NCI-H128 (cell line): ENCODE data around the gene CENPT.
"Not testable (repeated sequence)": the region's sequence is repeated elsewhere in the genome, so short reads cannot be mapped to it uniquely, and the experiment has no call there.

Experiments
- DNase-seq: peaks from one replicate; lab custom pipeline; 2025; ENCODE audit not compliant: unreplicated experiment; lab: John Stamatoyannopoulos, UW

CENPT gene

DNA sequence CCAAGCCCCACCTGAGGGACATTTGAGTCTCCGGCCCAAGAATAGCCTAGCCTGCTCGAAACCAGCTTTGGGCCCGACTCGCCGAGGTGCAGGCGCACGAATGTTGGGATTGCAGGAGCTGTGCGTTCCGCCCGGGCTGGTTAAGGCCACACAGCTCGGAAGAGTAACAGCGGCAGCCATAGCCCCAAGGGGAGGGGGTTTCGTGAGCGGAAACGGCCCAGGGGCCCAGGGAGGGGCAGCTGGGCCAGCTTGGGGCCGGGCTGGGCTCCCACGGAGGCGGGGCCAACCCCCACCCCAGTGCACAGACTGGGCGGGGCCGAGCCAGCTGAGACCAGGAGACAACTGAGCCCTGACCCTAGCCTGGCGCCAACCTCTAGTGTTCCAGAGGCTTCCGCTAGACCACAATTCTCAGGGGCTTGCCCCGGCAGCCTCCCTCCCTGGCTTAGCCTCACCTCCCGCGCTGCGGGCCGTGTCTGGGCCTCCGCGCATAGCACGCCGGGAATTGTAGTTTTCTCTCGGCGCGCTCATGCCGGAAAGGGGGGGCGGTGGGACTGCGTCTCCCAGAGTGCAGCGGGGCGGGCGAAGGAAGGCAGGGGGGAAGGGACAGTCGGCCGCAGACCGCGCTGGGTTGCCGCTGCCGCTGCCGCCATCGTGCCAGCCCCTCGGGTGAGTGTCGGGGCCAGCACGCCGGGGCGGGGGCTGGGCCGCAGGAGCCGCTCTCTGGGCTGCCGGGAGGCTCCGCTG is 1.0 kb downstream of the CENPT start, which contains the start of gene NUTF2:
Gene NUTF2 (plus strand): TSS at position 614 of the 744 bp plus-strand sequence. CDS start 18,198 bp downstream, outside the sequence.
- DNase-seq, result peak; percentile 79

DNA sequence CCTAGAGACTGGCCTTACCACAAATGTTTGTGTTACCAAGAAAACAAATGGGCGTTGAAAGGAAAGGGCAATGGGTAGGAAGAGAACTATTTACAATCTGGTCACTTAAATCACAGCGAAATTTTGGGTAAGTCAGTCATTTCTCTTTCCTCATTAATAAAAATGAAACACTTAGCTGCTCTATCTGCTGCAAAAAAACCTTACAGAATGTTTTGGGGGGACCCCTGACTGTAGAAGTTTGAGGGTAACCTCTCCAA is 1.5 kb downstream of the CENPT start:
- no peak for DNase-seq

DNA sequence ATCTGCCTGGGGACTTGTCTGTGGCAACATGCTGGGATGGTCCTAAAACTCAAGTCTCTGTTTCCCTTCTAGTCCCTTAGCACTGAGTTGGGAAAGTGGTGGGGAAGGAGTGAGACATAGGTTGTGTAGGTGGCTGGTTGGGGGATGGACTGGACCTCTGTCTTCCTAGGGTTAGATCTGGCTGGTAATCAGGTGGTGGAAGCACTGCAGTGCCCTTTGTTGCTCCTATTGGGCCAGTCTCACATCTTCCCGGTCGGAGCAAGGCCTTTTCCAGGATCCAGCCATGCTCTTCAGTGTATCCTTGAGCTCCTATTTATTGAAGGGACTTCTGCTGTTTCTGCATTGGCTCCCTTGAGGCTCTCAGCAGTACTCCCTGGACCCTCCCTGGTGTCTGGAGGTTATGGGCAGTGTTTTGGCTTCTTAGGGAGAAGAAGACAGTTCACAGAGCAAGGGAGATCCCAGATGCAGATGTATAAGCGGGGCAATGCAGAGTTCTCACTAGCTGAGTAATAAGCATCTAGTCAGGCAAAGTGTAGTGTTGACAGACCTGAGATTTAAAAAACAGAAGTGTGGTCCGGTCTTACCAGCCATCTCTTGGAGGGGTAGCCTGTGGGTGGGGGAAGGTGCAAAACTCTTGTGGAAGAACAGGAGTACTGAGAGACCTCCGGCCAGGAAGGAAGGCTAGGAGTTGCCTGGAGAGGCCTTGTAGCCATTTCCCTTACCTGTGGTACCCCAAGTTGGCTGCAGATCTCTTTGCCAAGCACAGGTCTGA is 2.0 kb downstream of the CENPT start:
- no peak for DNase-seq

DNA sequence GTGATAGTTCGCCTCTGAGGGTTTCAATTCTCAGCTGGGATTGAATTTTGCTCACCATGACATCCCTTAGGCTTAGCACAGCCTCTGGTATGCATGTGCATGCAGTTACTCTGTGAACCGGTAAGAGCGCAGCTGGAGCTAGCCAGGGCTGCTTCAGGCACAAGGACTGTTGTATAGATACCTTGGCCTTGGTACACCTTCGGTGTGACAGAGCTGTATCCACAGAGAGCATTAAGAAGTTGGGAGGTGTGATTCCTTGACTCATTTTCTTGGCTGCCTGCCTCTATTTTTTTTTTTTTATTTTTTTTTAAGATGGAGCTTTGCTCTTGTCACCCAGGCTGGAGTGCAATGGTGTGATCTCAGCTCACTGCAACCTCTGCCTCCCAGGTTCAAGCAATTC is 3.0 kb downstream of the CENPT start:
- no peak for DNase-seq

DNA sequence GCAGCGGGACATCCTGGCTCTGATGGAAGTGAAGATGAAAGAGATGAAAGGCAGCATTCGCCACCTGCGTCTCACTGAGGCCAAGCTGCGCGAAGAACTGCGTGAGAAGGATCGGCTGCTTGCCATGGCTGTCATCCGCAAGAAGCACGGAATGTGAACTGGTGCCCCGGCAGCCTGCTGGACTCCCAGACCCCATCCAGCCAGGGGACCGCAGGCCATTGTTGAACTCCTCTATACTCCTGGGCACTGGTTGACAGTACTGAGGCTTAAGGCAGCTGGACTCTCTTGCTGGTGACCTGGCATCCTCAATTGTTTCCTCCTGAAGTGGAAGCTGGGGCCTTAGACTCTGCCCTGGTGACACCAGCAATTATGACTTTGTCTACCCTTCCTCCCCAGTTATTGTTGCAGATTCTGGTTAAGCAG is 4.1 kb downstream of the CENPT start:
- no peak for DNase-seq

DNA sequence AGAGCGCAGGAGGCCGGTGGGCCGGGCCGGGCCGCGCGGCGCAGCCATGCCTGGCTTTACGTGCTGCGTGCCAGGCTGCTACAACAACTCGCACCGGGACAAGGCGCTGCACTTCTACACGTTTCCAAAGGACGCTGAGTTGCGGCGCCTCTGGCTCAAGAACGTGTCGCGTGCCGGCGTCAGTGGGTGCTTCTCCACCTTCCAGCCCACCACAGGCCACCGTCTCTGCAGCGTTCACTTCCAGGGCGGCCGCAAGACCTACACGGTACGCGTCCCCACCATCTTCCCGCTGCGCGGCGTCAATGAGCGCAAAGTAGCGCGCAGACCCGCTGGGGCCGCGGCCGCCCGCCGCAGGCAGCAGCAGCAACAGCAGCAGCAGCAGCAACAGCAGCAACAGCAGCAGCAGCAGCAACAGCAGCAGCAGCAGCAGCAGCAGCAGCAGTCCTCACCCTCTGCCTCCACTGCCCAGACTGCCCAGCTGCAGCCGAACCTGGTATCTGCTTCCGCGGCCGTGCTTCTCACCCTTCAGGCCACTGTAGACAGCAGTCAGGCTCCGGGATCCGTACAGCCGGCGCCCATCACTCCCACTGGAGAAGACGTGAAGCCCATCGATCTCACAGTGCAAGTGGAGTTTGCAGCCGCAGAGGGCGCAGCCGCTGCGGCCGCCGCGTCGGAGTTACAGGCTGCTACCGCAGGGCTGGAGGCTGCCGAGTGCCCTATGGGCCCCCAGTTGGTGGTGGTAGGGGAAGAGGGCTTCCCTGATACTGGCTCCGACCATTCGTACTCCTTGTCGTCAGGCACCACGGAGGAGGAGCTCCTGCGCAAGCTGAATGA is 4.8 kb downstream of the CENPT start:
- no peak for DNase-seq

DNA sequence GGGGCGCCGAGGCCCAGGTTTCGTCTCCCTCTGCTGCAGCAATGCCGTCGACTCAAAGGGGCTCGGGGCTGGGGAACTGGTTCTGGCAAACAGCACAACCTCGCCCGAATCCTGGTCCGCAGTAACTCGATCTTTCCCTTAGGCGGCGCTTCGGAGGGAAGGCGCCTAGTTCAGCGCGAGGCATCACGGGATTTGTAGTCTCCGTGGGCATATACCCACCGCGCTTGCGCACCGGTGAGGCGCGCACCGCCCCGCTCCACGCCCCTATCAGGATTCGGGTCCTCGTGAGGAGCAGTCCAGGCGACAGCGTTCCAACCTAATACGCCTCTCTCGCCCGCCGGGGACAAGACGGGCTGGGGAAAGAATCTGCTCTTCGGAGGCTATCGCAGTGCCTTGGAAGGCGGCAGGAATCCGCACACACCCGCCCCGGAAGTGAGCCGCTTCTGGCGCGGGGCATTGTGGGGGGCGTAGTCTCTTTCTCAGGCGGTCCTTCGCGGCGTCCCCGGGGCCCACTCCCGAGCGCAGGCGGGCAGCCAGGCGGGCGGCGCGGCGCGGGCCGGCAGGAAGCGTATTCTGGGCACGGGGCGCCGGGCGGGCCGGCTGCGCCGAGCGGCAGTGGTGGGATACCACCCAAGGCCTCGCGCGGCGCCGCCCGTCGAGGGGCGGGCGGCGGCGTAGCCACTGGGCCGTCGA is 5.5 kb downstream of the CENPT start, which contains the start of gene THAP11:
Gene THAP11 (plus strand): TSS at position 505 of the 693 bp plus-strand sequence. CDS start 235 bp downstream, outside the sequence.
- DNase-seq, result peak; percentile 92

DNA sequence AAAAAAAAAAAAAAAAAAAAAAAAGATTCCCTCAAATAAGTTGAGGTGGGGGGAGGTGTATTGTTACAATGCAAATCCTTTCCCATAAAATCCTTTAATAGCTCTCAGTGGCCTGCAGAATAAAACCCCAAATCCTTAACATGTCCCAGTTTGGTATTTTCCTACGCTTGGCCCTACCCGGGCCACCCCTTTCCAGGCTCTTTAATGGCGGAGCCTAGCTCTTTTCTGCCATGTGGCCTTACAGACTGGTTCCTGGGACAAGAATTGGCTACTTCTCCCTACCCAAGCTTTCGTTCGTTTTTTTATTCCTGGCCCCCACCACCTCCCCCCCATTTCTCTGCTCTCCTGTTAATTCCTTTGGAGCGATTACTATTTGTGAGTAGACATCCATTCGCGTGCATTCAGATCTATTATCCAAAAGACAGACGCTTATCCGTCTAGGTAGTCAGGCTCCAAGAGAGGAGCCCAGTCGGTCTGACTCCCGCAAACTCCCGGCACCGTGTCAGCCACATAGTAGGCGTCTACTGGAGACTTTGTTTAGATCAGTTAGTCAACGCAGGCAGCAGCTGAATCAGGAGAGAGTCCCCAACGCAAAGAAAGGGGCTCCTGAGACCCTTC is 6.2 kb downstream of the CENPT start:
- no peak for DNase-seq

DNA sequence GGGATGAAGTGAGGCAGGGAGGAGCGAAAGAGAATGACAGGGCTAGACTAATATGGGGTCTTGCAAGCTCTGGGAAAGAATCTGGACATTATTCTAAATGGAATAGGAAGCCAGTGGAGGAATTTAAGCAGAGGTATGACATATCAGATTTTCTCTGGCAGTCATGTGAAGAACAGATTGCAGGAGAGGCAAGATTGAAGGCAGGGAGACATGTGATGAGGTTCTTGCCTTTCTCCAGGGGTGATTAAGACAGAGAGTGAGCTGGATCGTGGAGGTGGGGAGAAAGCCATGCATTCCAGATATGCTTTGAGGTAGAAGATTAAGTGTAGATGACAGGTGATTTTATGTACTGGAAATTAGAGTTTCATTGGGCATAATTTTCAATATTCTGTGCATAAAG is 9.7 kb downstream of the CENPT start:
- DNase-seq, result no peak

DNA sequence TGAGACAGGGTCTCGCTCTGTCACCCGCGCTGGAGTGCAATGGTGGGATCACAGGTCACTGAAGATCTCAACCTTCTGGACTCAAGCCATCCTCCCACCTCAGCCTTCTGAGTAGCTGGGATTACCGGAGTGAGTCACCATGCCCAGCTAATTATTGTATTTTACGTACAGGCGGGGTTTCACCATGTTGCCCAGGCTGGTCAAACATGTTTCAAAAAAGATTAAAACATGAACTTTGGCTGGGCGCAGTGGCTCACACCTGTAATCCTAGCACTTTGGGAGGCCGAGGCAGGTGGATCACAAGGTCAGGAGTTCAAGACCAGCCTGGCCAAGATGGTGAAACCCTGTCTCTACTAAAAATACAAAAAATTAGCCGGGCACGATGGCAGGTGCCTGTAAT is 10.3 kb downstream of the CENPT start:
- not testable (repeated sequence) for DNase-seq

DNA sequence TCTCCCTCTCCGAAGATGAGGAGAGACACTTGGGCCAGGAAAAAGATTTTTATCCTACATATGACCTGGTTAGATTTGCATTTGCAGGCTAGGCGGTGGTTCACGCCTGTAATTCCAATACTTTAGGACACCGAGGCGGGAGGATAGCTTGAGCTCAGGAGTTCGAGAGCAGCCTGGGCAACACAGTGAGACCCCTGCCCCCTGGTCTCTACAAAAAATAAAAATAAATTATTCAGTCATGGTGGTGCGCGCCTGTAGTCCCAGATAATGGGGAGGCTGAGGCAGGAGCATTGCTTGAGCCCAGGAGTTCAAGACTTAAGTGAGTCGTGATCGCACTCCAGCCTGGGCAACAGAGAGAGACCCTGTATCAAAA is 13.3 kb downstream of the CENPT start:
- DNase-seq, result no peak

DNA sequence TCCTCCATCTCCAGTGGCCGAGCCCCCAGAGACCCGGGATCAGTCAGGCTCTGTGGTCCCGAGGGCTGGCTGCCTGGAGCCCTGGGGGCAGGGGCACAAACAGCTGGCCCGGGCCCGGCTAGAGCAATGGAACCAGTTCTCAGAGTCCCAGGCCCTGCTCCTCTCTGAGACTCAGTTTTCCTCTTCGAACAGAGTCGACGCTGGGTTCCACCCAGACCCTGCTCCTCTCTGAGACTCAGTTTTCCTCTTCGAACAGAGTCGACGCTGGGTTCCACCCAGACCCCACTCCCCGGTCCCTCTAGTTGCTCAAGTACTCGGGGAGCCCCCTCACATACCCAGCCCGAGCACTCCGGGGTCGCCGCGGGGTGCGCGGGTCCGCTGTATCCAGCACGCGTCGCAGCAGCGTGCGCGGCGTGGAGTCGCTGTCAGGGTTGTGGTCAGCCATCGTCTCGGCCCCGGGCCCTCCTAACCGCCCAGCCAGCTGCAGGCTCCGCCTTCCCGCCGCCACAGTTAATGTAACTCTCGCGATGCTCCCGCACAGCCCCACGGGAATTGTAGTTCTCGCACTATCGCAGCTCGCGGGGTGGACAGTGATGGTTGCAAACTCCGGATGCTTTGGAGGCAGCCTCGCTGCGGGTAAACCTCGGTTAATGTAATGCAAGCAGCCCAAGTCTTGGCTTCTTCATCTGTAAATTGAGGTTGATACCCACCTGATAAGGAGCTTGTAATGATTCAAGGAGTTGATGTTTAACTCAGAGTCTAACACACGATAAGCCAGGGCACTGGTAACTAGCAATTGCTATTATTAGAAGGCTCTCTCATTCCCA is 13.9 kb downstream of the CENPT start:
- peak; percentile 72 for DNase-seq

DNA sequence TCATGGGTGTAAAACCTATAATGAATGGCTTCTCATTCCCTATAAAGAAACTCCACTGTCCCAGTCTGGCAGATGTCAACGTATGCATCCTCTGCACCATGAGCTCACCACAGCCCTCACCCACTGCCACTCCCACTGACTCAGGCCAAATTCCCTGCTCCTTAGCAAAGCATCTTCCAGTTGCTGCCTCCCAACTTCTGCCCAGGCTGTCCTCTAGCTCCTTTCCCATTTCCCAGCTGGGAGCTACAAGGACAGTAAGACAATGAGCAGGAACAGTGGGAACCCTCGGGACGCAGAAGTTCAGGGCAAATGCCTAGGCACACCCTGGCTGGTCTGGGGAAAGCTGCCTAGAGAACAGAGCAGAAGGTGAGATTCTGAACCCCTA is 14.5 kb downstream of the CENPT start:
- no peak for DNase-seq

DNA sequence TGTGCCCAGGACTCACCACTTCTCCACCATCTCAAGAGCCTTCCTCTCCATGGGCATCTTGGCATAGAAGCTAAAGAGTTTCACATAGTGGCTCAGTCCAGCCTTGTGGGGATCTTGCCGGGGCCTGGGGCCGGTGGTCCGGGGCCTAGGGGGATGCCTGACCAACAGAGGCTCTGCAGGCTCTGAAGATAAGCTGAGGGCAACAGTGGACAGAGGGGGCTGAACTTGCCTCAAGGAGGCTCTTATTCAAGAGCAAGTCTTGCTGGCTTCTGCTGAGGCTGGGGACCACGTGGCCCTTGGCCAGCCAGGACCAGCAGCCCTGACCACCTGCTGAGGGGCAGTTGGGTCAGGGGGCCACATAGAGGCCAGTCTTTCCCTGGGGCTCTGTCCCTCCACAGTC is 18.8 kb downstream of the CENPT start:
- DNase-seq, result no peak

DNA sequence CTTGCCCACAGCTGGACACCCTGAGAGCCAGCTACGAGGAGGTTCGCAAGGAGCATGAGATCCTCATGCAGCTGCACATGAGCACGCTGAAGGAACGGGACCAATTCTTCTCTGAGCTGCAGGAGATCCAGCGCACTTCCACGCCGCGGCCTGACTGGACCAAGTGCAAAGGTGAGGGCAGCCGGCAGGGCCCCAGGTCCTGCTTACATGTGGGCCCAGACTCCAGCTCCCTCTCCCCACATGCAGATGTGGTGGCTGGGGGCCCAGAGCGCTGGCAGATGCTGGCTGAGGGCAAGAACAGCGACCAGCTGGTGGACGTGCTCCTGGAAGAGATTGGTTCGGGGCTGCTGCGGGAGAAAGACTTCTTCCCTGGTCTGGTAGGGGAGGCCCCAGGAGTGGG is 21.6 kb downstream of the CENPT start:
- no peak for DNase-seq

DNA sequence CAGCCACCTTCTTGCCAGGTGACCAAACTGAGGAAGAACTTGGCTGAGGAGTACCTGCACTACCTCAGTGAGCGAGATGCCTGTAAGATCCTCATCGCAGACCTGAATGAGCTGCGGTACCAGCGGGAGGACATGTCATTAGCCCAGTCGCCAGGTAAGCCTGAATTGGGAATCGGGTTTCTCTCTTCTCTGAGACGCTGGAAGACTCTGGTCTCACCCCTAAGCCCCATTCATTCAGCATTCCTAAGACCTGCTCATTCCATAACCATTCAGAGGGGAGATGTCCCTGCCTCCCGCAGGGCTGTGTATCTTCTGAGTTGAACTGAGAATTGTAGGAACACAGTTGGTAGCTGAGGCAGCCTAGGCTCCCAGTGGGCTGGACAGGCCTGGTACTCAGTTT is 22.4 kb downstream of the CENPT start:
- DNase-seq, result no peak

DNA sequence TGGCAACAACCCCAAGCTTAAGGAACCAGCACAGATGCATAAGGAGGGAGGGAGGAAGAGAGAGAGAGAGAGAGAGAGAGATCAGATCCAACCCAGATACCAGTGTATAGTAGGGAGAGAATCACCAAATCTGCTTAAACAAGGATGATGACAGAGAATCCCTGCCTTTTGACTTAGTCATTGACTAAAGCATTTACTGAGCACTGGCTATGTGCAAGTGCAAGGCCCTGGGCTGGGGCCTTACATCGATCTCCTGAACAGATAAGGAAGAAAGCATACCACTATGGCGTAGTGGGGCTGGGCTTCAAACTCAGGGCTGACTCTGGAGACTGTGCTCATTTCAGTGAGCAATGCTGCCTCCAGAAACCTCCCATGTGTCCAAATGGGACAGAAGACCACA is 25.0 kb downstream of the CENPT start:
- no peak for DNase-seq

DNA sequence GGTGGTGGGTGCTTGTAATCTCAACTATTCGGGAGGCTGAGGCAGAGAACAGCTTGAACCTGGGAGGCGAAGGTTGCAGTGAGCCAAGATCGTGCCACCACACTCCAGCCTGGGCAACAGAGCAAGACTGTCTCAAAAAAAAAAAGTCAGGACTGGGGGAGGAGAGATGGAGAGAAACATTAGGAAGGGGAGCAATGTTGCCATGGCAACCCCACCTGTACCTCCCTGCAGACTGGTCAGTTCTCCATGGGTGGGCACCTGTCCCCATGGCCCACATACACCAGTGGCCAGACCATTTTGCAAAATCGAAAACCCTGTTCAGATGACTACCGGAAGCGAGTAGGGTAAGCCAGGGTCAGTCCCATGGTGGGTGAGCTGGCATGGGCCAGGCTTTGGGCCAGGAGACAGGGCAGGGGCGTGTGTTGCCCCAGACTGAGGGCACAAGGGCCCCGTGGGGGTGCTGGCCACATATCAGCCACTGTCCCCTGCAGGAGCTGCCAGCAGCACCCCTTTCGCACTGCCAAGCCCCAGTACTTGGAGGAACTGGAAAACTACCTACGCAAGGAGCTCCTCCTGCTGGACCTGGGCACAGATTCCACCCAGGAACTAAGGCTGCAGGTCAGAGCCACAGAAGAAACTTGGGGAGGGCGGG is 26.8 kb downstream of the CENPT start:
- DNase-seq, result no peak

DNA sequence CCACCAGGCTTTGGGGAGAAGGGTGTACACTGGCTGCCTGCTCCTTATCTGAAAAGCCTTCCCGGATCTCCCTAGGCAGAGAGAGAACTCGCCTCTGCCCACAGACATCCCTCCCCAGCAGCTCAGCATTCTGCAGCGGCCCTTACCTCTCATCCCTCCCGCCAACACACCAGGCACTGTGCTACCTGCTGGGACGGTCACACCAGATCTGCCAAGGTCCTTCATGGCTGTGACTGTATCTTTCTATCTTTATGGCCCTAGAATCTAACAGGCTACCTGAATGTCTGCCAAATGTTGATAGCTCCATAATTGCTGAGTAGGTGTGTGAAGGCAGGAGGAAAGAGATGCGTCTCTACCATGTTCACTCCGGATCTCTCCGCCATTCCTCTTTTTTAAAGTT is 32.9 kb downstream of the CENPT start:
- DNase-seq, result no peak
